ENCODE results near the gene UNC79. TPM values are rescaled to one million over a fixed set of nuclear protein-coding genes. Genes with fewer than 3 reads are reported as not detected.

UNC79 gene
- total and polyA plus RNA-seq, 2 donors = 0.05 to 0.11 TPM

DNA sequence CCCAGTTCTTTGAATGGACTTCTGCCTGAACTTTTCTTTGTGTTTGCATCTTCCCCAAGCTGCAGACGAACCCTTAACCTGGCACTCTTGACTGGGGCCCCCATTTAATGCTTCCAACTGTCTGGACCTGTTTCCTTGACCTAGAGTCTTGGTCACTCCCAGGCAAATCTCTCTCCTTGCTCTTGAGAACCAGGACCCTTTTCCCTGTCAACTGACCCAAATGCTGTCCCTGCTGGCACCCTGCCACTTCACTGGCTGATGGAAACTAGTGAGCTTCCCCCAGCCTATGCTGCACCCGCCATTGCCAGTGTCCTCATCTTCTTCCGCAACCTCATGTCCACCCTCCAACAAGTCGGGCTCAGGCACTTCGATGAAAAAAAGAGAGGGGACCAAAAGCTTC, 278.1 kb downstream of the UNC79 start:
- Histone ChIP-seq H3K4me3 (ENCODE audit: low read length in 2 of 2) (no peak overlapping the region), H3K27me3 (ENCODE audit: control insufficient read depth in 2 of 2, insufficient read depth in 1 of 2, low read length in 1 of 2) (no peaks in the 10 kb centered on the region), H3K36me3 (ENCODE audit: control insufficient read depth in 2 of 2, insufficient read depth in 2 of 2, low read length in 1 of 2) (no peaks in the 10 kb centered on the region), H3K9me3 (ENCODE audit: control insufficient read depth in 2 of 2, insufficient read depth in 1 of 2, low read length in 1 of 2) (no peaks in the 10 kb centered on the region), H3K4me1 (ENCODE audit: control insufficient read depth in 2 of 2, insufficient read depth in 2 of 2, low read length in 2 of 2) (no peaks in the 10 kb centered on the region), H3K27ac (ENCODE audit: low read depth in 1 of 2, low read length in 1 of 2) (no peak overlapping the region)
- DNase-seq (ENCODE audit: low read depth in 6 of 9, low spot score in 9 of 9) = no peak
- WGBS = 90% methylated on average over 5 of the region's 5 CpGs

DNA sequence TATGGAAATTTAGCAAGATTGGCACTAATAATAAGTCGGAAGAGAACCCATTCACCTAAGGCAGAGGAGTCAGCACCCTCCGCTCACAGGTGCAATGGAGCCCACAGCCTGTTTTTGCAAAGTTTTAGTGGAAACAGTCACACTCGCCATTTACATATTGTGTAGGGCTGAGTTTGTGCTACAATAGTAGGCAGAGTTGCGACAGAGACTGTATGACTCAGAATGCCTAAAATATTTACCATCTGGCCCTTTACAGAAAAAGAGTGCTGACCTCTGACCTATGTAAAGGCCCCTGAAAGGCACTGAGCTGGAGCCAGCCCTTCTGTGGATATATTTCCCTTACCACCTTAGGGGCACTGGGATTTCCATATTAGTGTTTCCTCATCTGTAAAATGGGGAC, 278.5 kb downstream of the UNC79 start:
- H3K36me3 ChIP-seq (ENCODE audit: control insufficient read depth in 2 of 2, insufficient read depth in 2 of 2, low read length in 1 of 2) = no peaks in the 10 kb centered on the region
- WGBS = 97% methylated on average over 4 of the region's 4 CpGs
- no peak for DNase-seq (ENCODE audit: low read depth in 6 of 9, low spot score in 9 of 9)
- no peaks in the 10 kb centered on the region for H3K27me3 ChIP-seq (ENCODE audit: control insufficient read depth in 2 of 2, insufficient read depth in 1 of 2, low read length in 1 of 2)
- no peak overlapping the region for H3K27ac ChIP-seq (ENCODE audit: low read depth in 1 of 2, low read length in 1 of 2)
- H3K9me3 ChIP-seq (ENCODE audit: control insufficient read depth in 2 of 2, insufficient read depth in 1 of 2, low read length in 1 of 2) = no peaks in the 10 kb centered on the region
- H3K4me1 ChIP-seq (ENCODE audit: control insufficient read depth in 2 of 2, insufficient read depth in 2 of 2, low read length in 2 of 2) = no peaks in the 10 kb centered on the region
- no peak overlapping the region for H3K4me3 ChIP-seq (ENCODE audit: low read length in 2 of 2)

DNA sequence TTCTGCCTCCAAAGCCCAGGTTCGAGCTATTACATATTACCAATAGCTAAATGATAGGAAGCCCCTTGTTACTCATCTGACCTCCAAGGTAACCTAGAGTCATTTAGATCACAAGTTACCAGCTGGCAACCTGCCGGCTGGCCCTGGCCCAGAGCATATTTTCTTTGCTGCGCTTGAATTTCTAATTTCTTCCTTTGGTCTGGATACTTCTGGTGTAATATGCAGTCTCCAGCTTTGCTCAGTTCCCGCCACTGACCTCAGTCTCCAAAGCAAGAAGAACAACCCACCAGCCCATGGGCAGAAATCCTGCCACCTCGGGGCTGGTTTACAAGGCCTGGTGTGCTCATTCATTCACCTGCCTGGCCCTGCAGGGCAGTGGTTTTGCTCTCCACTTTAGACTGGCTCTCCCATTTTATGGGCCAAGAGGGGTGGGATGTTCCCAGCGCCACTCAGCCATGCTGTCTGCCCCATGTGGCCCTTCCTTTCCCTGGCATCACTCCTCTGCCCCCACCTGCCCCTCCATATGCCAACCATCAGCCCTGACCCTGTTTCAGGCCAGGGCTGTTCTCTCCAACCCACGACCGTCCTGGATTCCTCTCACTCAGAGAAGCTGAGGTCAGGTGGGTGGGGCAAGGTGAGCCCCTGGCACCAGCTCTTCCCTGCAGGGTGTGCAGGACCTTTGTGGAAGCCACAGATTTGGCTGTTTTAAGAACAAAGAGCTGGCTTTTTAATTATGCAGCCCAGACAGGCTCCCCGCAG, 281.5 kb downstream of the UNC79 start:
- 81% methylated on average over 9 of the region's 9 CpGs for WGBS
- DNase-seq (ENCODE audit: low read depth in 6 of 9, low spot score in 9 of 9) = no peak
- no peaks in the 10 kb centered on the region for H3K9me3 ChIP-seq (ENCODE audit: control insufficient read depth in 2 of 2, insufficient read depth in 1 of 2, low read length in 1 of 2)
- H3K36me3 ChIP-seq (ENCODE audit: control insufficient read depth in 2 of 2, insufficient read depth in 2 of 2, low read length in 1 of 2) = no peaks in the 10 kb centered on the region
- no peak overlapping the region for H3K27ac ChIP-seq (ENCODE audit: low read depth in 1 of 2, low read length in 1 of 2)
- no peaks in the 10 kb centered on the region for H3K4me1 ChIP-seq (ENCODE audit: control insufficient read depth in 2 of 2, insufficient read depth in 2 of 2, low read length in 2 of 2)
- H3K27me3 ChIP-seq (ENCODE audit: control insufficient read depth in 2 of 2, insufficient read depth in 1 of 2, low read length in 1 of 2) = no peaks in the 10 kb centered on the region
- no peak overlapping the region for H3K4me3 ChIP-seq (ENCODE audit: low read length in 2 of 2)

DNA sequence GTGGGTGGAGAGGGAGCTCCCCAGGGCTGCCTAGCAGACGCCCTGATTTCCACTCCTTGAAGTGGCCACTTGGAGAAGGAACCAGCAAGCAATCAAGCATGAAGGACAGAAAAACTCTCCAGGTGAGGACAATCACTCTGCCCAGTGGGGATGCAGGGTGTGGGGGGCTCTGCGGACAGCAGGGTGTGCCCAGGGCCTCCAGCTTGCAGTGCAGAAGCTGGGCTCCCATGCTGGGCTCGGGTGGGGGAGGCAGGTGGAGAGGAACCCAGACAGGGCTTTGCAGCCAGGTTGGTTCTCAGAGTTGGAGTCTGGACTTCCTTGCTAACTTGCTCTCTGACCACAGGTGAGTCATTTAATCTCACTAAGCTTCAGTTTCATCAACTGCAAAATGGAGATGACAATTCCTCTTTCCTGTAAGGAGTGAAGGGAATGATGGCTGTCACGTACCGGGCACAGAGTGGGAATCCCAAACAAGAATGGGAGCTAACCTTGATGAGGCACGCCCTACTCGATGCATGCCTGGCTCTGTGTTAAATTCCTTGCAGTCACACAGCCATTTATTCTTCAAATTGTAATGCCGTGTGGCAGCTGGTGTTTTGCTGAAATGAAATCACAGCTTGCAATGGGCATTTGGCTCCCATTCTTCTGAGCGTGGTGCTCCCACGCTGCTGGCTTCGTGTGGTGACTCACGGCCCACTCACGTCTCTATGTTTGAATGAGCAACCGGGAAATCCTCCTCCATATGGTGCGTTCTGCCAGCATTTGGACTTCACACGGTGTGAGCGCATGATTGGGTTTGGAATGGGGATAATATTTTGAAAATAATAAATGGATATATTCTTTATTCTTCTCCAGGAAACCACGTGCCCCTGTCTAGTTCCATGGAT, 282.3 kb downstream of the UNC79 start:
- WGBS = 87% methylated on average over 18 of the region's 18 CpGs
- Histone ChIP-seq H3K27me3 (ENCODE audit: control insufficient read depth in 2 of 2, insufficient read depth in 1 of 2, low read length in 1 of 2) (no peaks in the 10 kb centered on the region), H3K36me3 (ENCODE audit: control insufficient read depth in 2 of 2, insufficient read depth in 2 of 2, low read length in 1 of 2) (no peaks in the 10 kb centered on the region), H3K9me3 (ENCODE audit: control insufficient read depth in 2 of 2, insufficient read depth in 1 of 2, low read length in 1 of 2) (no peaks in the 10 kb centered on the region), H3K4me1 (ENCODE audit: control insufficient read depth in 2 of 2, insufficient read depth in 2 of 2, low read length in 2 of 2) (no peaks in the 10 kb centered on the region), H3K4me3 (ENCODE audit: low read length in 2 of 2) (no peak overlapping the region), H3K27ac (ENCODE audit: low read depth in 1 of 2, low read length in 1 of 2) (no peak overlapping the region)
- DNase-seq (ENCODE audit: low read depth in 6 of 9, low spot score in 9 of 9) = no peak

DNA sequence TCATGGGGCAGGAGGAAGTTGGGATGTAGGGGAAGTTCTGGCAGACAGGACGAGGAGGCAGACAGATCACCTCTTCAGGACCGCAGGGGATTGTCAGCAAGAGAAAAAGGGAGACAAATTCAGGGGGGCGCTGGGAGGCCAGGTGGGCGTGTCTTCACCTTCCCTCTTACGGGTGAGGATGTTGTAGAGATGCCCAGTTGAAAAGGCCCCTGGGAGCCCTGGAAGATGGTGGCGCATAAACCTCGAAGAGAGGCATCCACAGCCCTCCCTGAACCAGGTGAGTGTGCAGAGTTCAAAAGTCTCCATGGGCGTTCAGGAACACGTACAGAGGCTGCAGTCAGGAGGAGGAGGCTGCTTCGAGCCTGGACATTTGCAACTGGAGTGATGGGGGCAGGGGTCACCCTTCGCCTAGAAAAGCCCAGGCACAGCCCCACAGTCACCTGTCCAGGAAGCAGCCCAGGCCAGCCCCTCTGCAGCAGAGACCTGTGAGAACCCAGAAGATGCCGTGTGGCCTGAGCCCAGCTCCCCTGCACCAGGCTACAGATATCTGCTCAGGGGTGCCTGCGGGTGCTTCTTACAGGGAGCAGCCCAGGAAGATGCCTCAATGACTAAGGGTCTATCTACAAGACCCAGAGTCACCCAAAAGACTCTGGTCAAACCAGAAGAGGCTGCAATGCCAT, 283.1 kb downstream of the UNC79 start:
- H3K9me3 ChIP-seq (ENCODE audit: control insufficient read depth in 2 of 2, insufficient read depth in 1 of 2, low read length in 1 of 2) = no peaks in the 10 kb centered on the region
- no peak overlapping the region for H3K27ac ChIP-seq (ENCODE audit: low read depth in 1 of 2, low read length in 1 of 2)
- H3K4me3 ChIP-seq (ENCODE audit: low read length in 2 of 2) = no peak overlapping the region
- no peaks in the 10 kb centered on the region for H3K36me3 ChIP-seq (ENCODE audit: control insufficient read depth in 2 of 2, insufficient read depth in 2 of 2, low read length in 1 of 2)
- no peak for DNase-seq (ENCODE audit: low read depth in 6 of 9, low spot score in 9 of 9)
- no peaks in the 10 kb centered on the region for H3K4me1 ChIP-seq (ENCODE audit: control insufficient read depth in 2 of 2, insufficient read depth in 2 of 2, low read length in 2 of 2)
- H3K27me3 ChIP-seq (ENCODE audit: control insufficient read depth in 2 of 2, insufficient read depth in 1 of 2, low read length in 1 of 2) = no peaks in the 10 kb centered on the region
- 78% methylated on average over 13 of the region's 13 CpGs for WGBS

DNA sequence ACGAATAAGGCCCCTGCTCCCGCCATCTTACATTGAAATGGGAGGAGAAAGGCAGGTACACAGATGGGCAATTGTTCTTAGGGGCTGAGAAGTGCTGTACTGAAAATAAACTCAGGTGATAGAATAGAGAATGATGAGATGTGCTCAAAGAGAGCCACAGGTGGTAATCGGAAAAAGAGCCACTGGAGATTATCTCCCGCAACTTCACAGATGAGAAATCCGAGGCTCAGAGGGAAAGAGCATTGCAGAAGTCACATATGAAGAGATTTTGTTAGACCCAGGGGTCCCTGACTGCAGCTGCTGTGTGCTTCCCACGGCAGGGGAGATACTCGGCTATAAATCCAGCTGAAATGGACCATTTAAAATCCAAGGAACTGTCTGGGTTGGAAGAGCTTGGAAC, 283.9 kb downstream of the UNC79 start:
- no peak overlapping the region for H3K4me3 ChIP-seq (ENCODE audit: low read length in 2 of 2)
- H3K27ac ChIP-seq (ENCODE audit: low read depth in 1 of 2, low read length in 1 of 2) = no peak overlapping the region
- H3K9me3 ChIP-seq (ENCODE audit: control insufficient read depth in 2 of 2, insufficient read depth in 1 of 2, low read length in 1 of 2) = no peaks in the 10 kb centered on the region
- no peaks in the 10 kb centered on the region for H3K36me3 ChIP-seq (ENCODE audit: control insufficient read depth in 2 of 2, insufficient read depth in 2 of 2, low read length in 1 of 2)
- no peaks in the 10 kb centered on the region for H3K27me3 ChIP-seq (ENCODE audit: control insufficient read depth in 2 of 2, insufficient read depth in 1 of 2, low read length in 1 of 2)
- no peaks in the 10 kb centered on the region for H3K4me1 ChIP-seq (ENCODE audit: control insufficient read depth in 2 of 2, insufficient read depth in 2 of 2, low read length in 2 of 2)
- WGBS = 87% methylated on average over 7 of the region's 7 CpGs
- no peak for DNase-seq (ENCODE audit: low read depth in 6 of 9, low spot score in 9 of 9)

DNA sequence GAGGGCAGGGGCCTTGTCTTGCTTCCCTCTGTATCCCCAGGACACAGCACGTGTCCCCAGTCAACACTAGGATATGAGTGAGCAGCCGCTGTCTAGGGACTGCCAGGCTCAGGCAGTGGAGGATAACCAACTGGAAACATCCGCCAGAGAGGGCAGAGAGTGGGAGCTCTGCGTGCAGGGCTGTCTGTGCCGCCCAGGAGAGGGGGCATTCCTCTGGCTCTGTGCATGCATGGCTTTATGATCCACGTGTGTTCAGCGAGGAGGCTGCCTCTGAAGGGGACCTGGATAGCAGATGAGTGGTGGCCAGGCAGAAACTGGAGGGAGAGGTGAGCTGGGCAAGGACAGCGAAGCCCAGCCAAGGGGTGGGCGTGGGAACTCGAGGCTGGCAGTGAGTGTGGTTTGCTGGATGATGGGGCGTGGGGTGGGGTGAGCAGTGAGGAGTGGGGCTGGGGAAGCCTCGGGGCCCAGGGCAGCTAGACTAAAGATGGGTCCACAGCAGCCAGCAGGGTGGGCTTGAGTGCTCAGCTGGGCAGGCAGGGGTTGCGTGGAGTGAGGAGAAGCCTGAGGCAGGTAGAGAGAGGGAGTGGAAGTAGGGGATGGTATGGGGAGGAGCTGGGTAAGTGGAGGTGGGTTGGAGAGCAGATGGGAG, 284.7 kb downstream of the UNC79 start:
- Histone ChIP-seq H3K27me3 (ENCODE audit: control insufficient read depth in 2 of 2, insufficient read depth in 1 of 2, low read length in 1 of 2) (no peaks in the 10 kb centered on the region), H3K36me3 (ENCODE audit: control insufficient read depth in 2 of 2, insufficient read depth in 2 of 2, low read length in 1 of 2) (no peaks in the 10 kb centered on the region)

DNA sequence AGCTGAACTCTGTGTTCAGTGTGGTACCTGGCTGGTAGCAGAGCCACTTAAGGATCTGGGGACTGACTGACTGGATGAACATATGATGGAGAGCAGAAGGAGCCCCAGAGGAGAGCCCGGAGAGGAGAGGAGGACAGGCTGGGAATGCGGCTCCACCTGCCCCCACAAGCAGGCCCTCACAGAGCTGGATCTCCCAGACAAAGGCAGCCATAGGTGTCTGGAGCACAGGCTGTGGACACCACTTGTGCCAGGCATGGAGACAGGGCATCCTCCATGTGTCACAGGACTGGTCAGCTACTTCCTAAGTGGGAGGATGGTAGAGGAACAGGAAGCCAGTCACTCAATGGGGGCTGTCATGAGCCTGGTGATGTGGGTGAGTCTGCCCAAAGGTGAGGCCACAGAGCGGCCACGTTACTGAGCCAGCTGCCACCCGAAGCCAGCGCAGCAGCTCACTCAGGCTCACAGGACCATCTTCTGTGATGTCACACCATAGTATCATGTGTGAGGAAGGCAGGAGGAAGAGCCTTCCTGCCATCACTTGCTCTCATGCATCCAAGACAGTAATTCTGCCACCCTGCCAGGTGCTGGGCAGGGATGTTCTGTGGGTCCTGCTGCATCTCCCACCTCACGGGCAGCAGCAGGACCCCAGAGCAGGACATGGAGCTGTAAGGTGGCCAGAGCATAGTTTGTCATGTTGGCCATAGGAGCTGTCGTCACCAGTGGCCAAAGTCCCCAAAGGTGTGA, 285.4 kb downstream of the UNC79 start:
- no peaks in the 10 kb centered on the region for H3K27me3 ChIP-seq (ENCODE audit: control insufficient read depth in 2 of 2, insufficient read depth in 1 of 2, low read length in 1 of 2)
- DNase-seq (ENCODE audit: low read depth in 6 of 9, low spot score in 9 of 9) = no peak
- no peak overlapping the region for H3K27ac ChIP-seq (ENCODE audit: low read depth in 1 of 2, low read length in 1 of 2)
- 95% methylated on average over 8 of the region's 8 CpGs for WGBS
- no peaks in the 10 kb centered on the region for H3K36me3 ChIP-seq (ENCODE audit: control insufficient read depth in 2 of 2, insufficient read depth in 2 of 2, low read length in 1 of 2)
- no peaks in the 10 kb centered on the region for H3K4me1 ChIP-seq (ENCODE audit: control insufficient read depth in 2 of 2, insufficient read depth in 2 of 2, low read length in 2 of 2)
- no peak overlapping the region for H3K4me3 ChIP-seq (ENCODE audit: low read length in 2 of 2)
- no peaks in the 10 kb centered on the region for H3K9me3 ChIP-seq (ENCODE audit: control insufficient read depth in 2 of 2, insufficient read depth in 1 of 2, low read length in 1 of 2)

More for the DNA sequence above, 284.7 kb downstream of the UNC79 start:
- Histone ChIP-seq H3K9me3 (ENCODE audit: control insufficient read depth in 2 of 2, insufficient read depth in 1 of 2, low read length in 1 of 2) (no peaks in the 10 kb centered on the region), H3K27ac (ENCODE audit: low read depth in 1 of 2, low read length in 1 of 2) (no peak overlapping the region), H3K4me1 (ENCODE audit: control insufficient read depth in 2 of 2, insufficient read depth in 2 of 2, low read length in 2 of 2) (no peaks in the 10 kb centered on the region), H3K4me3 (ENCODE audit: low read length in 2 of 2) (no peak overlapping the region)
- WGBS = 86% methylated on average over 13 of the region's 13 CpGs
- no peak for DNase-seq (ENCODE audit: low read depth in 6 of 9, low spot score in 9 of 9)

All from thymus (tissue), 11 donors.